Stimulated activated memory B cell treated with anti-CD40 and anti-IgM and Interleukin-4, amounts not matched to agents 10 μg/mL and 1 μg/mL and 100 μg/mL, for 72 hours (primary cell): Measurements from ENCODE around the gene HMMR.
"Not testable (repeated sequence)": the region's sequence is repeated elsewhere in the genome, so short reads cannot be mapped to it uniquely, and the experiment has no call there.

ENCODE experiments used
- ATAC-seq: fragments of 150-1000 bp; cut with Tn5 transposase; 2 replicates; pipeline ENCODE4 v1.10.0; 2021
- H3K27ac Mint-ChIP-seq: one replicate; pipeline ENCODE4 v1.8.0; 2022; ENCODE audit warnings: mild to moderate bottlenecking, mixed read lengths
- H3K27me3 Mint-ChIP-seq: one replicate; pipeline ENCODE4 v1.8.0; 2022; ENCODE audit warnings: mixed read lengths
- H3K36me3 Mint-ChIP-seq: one replicate; pipeline ENCODE4 v1.8.0; 2022; ENCODE audit warnings: mixed read lengths
- H3K4me1 Mint-ChIP-seq: one replicate; pipeline ENCODE4 v1.8.0; 2022; ENCODE audit warnings: mixed read lengths
- H3K4me3 Mint-ChIP-seq: one replicate; pipeline ENCODE4 v1.8.0; 2022; ENCODE audit warnings: mild to moderate bottlenecking, moderate library complexity, mixed read lengths
- H3K9me3 Mint-ChIP-seq: one replicate; pipeline ENCODE4 v1.8.0; 2022; ENCODE audit warnings: mixed read lengths

Gene HMMR, protein sequence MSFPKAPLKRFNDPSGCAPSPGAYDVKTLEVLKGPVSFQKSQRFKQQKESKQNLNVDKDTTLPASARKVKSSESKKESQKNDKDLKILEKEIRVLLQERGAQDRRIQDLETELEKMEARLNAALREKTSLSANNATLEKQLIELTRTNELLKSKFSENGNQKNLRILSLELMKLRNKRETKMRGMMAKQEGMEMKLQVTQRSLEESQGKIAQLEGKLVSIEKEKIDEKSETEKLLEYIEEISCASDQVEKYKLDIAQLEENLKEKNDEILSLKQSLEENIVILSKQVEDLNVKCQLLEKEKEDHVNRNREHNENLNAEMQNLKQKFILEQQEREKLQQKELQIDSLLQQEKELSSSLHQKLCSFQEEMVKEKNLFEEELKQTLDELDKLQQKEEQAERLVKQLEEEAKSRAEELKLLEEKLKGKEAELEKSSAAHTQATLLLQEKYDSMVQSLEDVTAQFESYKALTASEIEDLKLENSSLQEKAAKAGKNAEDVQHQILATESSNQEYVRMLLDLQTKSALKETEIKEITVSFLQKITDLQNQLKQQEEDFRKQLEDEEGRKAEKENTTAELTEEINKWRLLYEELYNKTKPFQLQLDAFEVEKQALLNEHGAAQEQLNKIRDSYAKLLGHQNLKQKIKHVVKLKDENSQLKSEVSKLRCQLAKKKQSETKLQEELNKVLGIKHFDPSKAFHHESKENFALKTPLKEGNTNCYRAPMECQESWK

DNA sequence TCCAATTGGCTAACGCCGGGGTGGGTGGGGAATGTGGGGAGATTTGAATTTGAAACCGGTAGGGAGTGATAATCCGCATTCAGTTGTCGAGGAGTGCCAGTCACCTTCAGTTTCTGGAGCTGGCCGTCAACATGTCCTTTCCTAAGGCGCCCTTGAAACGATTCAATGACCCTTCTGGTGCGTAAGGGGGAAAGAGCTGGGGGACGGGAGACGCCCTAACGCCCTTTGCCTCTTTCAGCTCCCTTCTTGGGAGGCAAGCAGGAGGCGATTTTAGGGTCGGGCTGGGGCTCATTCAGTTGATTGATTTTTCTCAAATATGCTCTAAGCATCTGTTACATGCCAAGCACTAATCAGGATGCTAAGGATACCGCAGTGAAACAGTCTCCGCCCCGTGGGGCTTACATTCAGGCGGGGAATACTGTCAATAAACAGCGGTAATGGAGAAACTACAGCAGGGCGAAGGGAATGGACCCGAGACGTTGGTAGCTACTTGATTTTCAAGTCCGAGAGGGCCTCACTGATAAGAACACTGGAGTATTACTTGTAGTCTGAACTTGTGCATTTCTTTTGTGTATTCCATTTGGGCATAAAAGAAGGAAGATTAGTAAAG is at the start of gene HMMR:
TSS of gene HMMR (plus strand) at position 71 of the 610 bp plus-strand sequence. CDS start at position 132, 61 bp downstream.
- H3K27ac Mint-ChIP-seq = peak within 1 kb of the TSS; percentile 99
- ATAC-seq = no peak
- peak within 1 kb of the TSS; percentile 94 for H3K4me3 Mint-ChIP-seq
- peaks cover 10% of the 10 kb centered on the region for H3K36me3 Mint-ChIP-seq
- no peaks in the 10 kb centered on the region for H3K9me3 Mint-ChIP-seq
- peaks cover 22% of the 10 kb centered on the region for H3K4me1 Mint-ChIP-seq
- no peaks in the 10 kb centered on the region for H3K27me3 Mint-ChIP-seq

DNA sequence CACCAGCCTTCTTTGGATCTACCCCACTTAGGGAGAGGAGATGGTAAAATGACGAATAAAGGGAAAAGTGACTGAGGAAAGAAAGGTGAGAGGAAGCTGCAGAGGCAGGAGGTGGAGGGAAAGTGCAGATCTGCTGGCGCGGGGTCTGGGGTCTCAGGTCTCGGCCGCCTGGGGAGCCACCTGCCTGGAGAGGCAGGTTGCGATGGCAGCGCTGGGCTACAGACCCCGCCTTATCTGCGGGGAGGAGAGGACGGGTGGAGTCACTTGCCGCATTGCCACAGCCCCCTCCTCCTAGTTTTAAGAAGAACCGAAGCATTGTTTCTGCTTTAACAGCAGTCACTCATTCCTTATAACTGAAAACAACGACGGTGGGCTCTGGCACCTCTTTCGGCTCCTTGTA is 44.8 kb upstream of the HMMR start:
- not testable (repeated sequence) for H3K4me1 Mint-ChIP-seq, H3K9me3 Mint-ChIP-seq, H3K4me3 Mint-ChIP-seq, ATAC-seq, H3K36me3 Mint-ChIP-seq, H3K27ac Mint-ChIP-seq
- H3K27me3 Mint-ChIP-seq = peaks cover 55% of the 10 kb centered on the region

DNA sequence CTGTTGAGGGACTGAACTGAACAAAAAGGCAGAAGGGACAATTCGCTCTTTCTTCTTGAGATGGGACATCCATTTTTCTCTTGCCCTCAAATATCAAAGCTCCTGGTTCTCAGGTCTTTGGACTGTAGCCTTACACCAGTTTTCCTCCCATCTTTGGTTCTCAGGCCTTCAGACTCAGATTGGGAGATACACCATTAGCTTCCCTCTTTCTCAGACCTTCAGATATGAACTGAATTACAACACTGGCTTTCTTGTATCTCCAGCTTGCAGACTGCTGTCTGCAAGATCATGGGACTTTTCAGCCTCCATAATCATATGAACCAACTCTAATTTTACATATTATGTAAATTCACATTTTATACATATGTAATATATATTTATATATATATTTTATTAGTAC is 35.6 kb upstream of the HMMR start:
- ATAC-seq = no peak
- H3K4me3 Mint-ChIP-seq = no peak overlapping the region
- peaks cover 9% of the 10 kb centered on the region for H3K4me1 Mint-ChIP-seq
- no peaks in the 10 kb centered on the region for H3K36me3 Mint-ChIP-seq
- no peak overlapping the region for H3K27ac Mint-ChIP-seq
- H3K9me3 Mint-ChIP-seq = no peaks in the 10 kb centered on the region
- H3K27me3 Mint-ChIP-seq = peaks cover 9% of the 10 kb centered on the region

DNA sequence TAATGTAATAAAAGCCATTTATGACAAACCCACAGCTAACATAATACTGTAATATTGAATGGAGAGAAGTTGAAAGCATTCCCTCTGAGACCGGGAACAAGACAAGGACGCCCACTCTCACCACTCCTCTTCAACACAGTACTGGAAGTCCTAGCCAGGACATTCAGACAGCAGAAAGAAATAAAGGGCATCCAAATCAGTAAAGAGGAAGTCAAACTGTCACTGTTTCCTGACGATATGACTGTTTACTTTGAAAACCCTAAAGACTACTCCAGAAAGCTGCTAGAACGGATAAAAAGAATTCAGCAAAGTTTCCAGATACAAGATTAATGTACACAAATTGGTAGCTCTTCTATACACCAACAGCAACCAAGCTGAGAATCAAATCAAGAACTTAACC is 34.3 kb upstream of the HMMR start:
- not testable (repeated sequence) for H3K9me3 Mint-ChIP-seq, H3K27me3 Mint-ChIP-seq, H3K36me3 Mint-ChIP-seq, ATAC-seq, H3K27ac Mint-ChIP-seq, H3K4me1 Mint-ChIP-seq, H3K4me3 Mint-ChIP-seq

DNA sequence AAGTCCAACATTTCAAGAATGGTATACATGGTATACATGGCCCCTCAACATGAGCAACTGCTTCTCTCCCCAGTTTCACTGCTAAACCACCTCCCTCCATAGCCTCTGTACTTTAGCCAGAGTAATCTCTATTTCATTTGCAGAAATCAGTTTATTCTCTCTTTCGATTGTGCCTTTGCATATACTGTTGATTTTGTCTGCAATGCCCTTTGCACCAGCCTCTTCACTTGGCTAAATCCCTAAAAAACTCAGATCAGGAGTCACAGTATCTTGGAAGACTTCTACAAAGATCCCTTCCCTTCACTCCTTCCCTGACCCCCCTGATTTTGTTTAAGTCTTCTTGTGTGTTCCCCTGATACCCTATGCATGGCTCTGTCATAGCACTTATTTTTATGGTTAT is 27.9 kb upstream of the HMMR start:
- peaks cover 9% of the 10 kb centered on the region for H3K4me1 Mint-ChIP-seq
- H3K9me3 Mint-ChIP-seq = no peaks in the 10 kb centered on the region
- no peak overlapping the region for H3K4me3 Mint-ChIP-seq
- no peaks in the 10 kb centered on the region for H3K27me3 Mint-ChIP-seq
- no peak for ATAC-seq
- no peak overlapping the region for H3K27ac Mint-ChIP-seq
- no peaks in the 10 kb centered on the region for H3K36me3 Mint-ChIP-seq

DNA sequence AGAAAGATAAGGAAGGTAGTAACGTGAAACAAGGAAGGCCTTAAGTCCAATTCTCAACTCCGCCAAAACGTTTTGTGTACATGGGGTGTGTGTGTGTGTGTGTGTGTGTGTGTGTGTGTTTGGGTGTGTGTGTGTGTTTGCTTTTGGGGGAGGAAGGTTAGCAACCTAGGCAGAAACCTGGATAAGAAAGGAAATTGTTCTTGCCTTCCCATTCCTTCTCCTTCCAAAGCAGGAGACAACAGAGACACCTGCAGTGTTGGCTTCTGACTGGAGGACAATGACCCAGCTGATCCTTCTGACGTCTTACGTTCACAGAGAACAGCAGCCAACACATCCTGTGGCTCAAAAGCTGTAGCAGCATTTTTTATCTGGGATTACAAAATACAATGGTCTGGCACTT is 27.2 kb upstream of the HMMR start:
- H3K9me3 Mint-ChIP-seq = no peaks in the 10 kb centered on the region
- no peaks in the 10 kb centered on the region for H3K36me3 Mint-ChIP-seq
- no peak overlapping the region for H3K4me3 Mint-ChIP-seq
- no peak for ATAC-seq
- no peak overlapping the region for H3K27ac Mint-ChIP-seq
- H3K4me1 Mint-ChIP-seq = peaks cover 11% of the 10 kb centered on the region
- no peaks in the 10 kb centered on the region for H3K27me3 Mint-ChIP-seq

DNA sequence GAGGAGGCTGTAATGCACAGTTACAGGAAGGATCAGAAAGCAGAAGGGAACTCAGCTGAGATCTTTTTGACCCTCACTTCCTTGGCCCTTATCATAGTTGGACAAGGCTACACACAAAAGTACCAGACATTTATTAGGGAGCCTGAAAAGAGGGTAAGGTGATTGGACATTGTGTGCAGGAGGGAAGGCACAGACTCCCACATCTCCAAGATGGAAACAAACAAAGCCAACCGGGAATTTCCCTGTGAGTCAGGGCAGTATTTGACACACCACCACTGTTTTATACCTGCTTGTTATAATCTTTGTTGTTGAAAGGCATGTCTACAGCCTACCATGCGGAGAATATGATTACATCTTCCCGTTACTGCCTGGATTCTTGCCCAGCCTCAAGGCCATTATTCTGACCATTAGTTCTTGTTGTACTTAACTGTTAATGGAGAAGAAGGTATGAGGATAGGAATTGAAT is 26.0 kb upstream of the HMMR start:
- no peak for ATAC-seq
- no peaks in the 10 kb centered on the region for H3K9me3 Mint-ChIP-seq
- no peaks in the 10 kb centered on the region for H3K27me3 Mint-ChIP-seq
- H3K4me1 Mint-ChIP-seq = peaks cover 20% of the 10 kb centered on the region
- no peaks in the 10 kb centered on the region for H3K36me3 Mint-ChIP-seq
- H3K27ac Mint-ChIP-seq = no peak overlapping the region
- no peak overlapping the region for H3K4me3 Mint-ChIP-seq

DNA sequence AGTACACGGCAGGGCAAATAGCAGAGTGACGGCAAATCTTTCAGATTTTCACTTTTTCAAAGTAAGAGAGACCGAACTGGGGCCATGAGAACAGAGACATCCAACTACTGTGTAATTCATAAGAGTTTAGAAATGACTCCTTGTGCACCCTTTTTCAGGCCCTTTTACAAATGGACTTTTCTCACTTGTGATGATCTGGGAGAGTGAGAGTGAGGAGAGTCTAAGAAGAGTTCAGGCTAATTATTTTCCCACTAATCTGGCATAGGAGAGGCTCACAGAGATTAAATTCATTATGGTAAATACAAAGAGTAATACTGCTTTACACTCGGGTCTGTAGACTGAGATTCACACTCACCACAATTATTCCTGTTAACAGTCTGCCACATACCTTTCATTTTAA is 23.9 kb upstream of the HMMR start:
- peaks cover 5% of the 10 kb centered on the region for H3K36me3 Mint-ChIP-seq
- H3K9me3 Mint-ChIP-seq = no peaks in the 10 kb centered on the region
- no peaks in the 10 kb centered on the region for H3K27me3 Mint-ChIP-seq
- peaks cover 26% of the 10 kb centered on the region for H3K4me1 Mint-ChIP-seq
- H3K27ac Mint-ChIP-seq = peak overlapping the region; percentile 83
- no peak for ATAC-seq
- H3K4me3 Mint-ChIP-seq = peak overlapping the region; percentile 85

DNA sequence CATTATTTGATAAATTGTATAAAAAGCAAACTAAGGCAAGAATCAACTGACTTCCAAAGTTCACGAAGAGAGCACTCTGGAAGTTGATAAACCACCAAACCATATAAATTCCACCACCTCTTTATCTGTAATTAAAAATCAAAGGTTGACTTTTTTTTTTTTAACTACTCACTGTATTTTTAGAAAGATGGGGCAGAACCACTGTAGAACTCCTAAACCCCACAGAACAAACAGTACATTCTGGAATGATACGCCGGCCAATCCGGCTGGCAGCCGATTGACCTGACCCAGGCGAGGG is 23.5 kb upstream of the HMMR start:
- Mint-ChIP-seq H3K36me3 (peaks cover 5% of the 10 kb centered on the region), H3K4me3 (peak overlapping the region; percentile 85), H3K27me3 (no peaks in the 10 kb centered on the region), H3K4me1 (peaks cover 26% of the 10 kb centered on the region), H3K9me3 (no peaks in the 10 kb centered on the region), H3K27ac (peak overlapping the region; percentile 83)
- ATAC-seq = no peak

DNA sequence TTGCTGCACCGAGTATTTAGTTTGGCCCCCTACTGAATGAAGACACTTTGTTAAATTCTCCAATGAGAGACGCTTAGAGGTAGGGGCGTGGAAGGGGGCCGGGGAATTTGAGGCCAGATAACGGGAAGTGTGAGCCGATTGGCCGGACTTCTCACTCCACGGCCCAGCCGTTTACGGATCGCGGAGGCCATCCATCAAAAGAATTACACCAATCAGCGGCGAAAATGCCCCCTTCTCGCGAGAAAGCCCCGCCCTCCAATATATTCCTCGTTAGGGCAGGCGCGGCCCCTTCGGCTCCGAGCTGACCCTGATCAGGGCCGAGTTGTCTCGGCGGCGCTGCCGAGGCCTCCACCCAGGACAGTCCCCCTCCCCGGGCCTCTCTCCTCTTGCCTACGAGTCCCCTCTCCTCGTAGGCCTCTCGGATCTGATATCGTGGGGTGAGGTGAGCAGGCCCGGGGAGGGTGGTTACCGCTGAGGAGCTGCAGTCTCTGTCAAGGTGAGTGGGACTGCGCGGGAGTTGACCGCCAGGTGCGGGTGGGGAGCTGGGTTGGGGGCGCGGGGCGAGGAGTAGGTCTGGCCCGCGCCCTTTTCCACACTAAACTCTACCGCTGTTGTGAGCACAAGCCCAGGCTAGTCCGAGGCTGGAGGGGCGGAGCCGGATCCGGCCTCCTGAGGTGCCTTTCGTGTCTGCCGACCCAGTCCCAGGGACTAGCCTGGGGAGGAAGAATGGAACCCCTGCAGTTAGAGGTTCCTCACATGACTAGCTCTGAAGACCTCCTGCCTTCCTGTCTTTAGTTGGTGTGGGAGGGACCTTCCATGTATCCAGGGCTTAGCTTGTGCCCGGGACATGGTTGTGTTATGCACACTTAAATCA is 22.9 kb upstream of the HMMR start, which contains the start of gene CCNG1:
TSS of gene CCNG1 (plus strand) at position 287 of the 874 bp plus-strand sequence. CDS start 1,662 bp downstream, outside the sequence.
- Mint-ChIP-seq H3K27ac (peak within 1 kb of the TSS; percentile 83), H3K4me3 (peak within 1 kb of the TSS; percentile 85), H3K36me3 (peaks cover 5% of the 10 kb centered on the region), H3K9me3 (no peaks in the 10 kb centered on the region), H3K27me3 (no peaks in the 10 kb centered on the region), H3K4me1 (peaks cover 26% of the 10 kb centered on the region)
- peak; percentile 98 for ATAC-seq

DNA sequence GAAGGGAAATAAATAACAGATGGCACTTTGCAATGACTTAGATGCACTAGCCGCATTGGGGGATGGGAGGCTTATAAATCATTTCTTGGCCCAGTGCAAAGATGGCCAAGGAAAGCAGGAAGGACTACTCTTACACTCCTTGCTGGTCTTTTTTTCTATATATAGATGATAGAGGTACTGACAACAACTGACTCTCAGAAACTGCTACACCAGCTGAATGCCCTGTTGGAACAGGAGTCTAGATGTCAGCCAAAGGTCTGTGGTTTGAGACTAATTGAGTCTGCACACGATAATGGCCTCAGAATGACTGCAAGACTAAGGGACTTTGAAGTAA is 21.4 kb upstream of the HMMR start:
- H3K27ac Mint-ChIP-seq = no peak overlapping the region
- no peaks in the 10 kb centered on the region for H3K9me3 Mint-ChIP-seq
- no peak overlapping the region for H3K4me3 Mint-ChIP-seq
- no peaks in the 10 kb centered on the region for H3K27me3 Mint-ChIP-seq
- peaks cover 5% of the 10 kb centered on the region for H3K36me3 Mint-ChIP-seq
- peaks cover 26% of the 10 kb centered on the region for H3K4me1 Mint-ChIP-seq
- ATAC-seq = no peak

DNA sequence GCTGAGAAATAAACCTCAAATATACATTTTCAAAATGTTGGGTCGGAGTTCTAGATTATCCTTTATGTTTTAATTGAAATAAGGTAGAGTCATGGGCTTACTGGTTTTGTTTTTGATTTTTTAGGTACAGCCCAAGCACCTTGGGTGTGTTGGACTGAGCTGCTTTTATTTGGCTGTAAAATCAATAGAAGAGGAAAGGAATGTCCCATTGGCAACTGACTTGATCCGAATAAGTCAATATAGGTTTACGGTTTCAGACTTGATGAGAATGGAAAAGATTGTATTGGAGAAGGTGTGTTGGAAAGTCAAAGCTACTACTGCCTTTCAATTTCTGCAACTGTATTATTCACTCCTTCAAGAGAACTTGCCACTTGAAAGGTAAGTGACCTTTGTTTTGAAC is 19.5 kb upstream of the HMMR start:
- Mint-ChIP-seq H3K4me1 (peaks cover 26% of the 10 kb centered on the region), H3K27me3 (no peaks in the 10 kb centered on the region), H3K4me3 (no peak overlapping the region), H3K27ac (no peak overlapping the region), H3K9me3 (no peaks in the 10 kb centered on the region), H3K36me3 (peaks cover 5% of the 10 kb centered on the region)
- ATAC-seq = no peak

DNA sequence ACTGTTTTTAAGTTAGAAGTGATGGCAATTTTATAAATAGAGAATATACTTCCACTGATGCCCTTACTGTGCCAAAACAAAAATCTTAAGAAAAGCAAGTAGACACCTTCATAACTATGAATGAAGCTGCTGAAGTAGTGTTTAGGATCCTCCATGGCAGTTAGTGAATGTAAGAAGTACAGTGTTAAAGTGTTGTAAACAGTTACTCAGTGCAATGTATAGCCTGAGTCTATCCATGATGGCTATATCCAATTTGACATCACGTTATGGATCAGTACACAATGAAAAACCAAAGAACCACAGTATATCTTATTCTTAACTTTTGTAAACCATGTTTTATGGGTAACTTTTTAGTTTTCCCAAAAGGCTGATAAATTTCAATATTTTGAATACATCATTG is 15.9 kb upstream of the HMMR start:
- H3K27ac Mint-ChIP-seq = no peak overlapping the region
- H3K9me3 Mint-ChIP-seq = no peaks in the 10 kb centered on the region
- H3K27me3 Mint-ChIP-seq = no peaks in the 10 kb centered on the region
- no peak overlapping the region for H3K4me3 Mint-ChIP-seq
- H3K36me3 Mint-ChIP-seq = peaks cover 33% of the 10 kb centered on the region
- ATAC-seq = no peak
- peaks cover 7% of the 10 kb centered on the region for H3K4me1 Mint-ChIP-seq

DNA sequence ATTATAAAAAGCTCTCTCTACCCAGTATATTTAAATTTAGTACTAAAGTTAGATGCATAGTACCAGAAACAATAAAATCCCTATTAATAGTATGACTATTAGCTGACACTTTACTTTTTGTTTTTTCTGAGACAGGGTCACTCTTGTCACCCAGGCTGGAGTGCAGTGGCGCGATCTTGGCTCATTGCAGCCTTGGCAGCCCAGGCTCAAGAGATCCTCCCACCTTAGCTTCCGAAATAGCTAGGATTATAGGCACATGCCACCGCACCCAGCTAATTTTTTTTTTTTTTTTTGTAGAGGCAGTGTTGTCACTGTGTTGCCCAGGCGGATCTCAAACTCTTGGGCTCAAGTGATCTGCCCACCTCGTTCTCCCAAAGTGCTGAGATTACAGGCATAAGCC is 15.1 kb upstream of the HMMR start:
- H3K36me3 Mint-ChIP-seq = peaks cover 39% of the 10 kb centered on the region
- no peaks in the 10 kb centered on the region for H3K9me3 Mint-ChIP-seq
- ATAC-seq = no peak
- no peak overlapping the region for H3K4me3 Mint-ChIP-seq
- H3K27me3 Mint-ChIP-seq = no peaks in the 10 kb centered on the region
- H3K27ac Mint-ChIP-seq = no peak overlapping the region
- H3K4me1 Mint-ChIP-seq = peaks cover 2% of the 10 kb centered on the region

DNA sequence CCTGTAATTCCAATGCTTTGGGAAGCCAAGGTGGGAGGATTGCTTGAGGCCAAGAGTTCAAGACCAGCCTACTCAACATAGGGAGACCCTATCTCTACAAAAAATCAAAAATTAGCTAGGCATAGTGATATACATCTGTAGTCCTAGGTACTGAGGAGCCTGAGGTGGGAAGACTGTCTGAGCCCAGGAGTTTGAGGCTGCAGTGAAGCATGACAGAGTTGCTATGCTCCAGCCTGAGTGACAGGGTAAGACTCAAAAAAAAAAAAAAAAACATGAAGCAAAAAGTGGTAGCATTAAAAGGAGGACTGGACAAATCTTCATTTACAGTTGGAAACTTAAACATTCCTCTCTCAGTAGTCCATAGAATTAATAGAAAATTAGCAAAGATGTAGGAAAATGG is 13.2 kb upstream of the HMMR start:
- no peak for ATAC-seq
- Mint-ChIP-seq H3K27me3 (no peaks in the 10 kb centered on the region), H3K4me1 (no peaks in the 10 kb centered on the region), H3K9me3 (no peaks in the 10 kb centered on the region), H3K36me3 (peaks cover 47% of the 10 kb centered on the region), H3K27ac (peak overlapping the region; percentile 18), H3K4me3 (no peak overlapping the region)
